Inflammatory macrophage treated with lipopolysaccharide for 4 hours (primary cell): ENCODE measurements around the gene AK2.
"Not testable (repeated sequence)": the region's sequence is repeated elsewhere in the genome, so short reads cannot be mapped to it uniquely, and the experiment has no call there.

Experiments used
- DNase-seq: peaks from one replicate; pipeline ENCODE4 v3.0.0-alpha.2; 2020

The AK2 gene

GRCh38 chr1:33036526-33037503 is at the start of gene AK2:
Gene AK2, minus strand, starts transcription at chr1:33036883. Its CDS starts 55 bp downstream, at chr1:33036828.
- peak; percentile 98 for DNase-seq

- peak; percentile 77 for DNase-seq
Measured at GRCh38 chr1:33086384-33086850, 49.7 kb upstream of the AK2 start.

- DNase-seq = no peak
Measured at GRCh38 chr1:33085332-33085731, 48.6 kb upstream of the AK2 start.

- no peak for DNase-seq
Measured at GRCh38 chr1:33082575-33083108, 46.0 kb upstream of the AK2 start.

GRCh38 chr1:33081554-33082305 is 45.0 kb upstream of the AK2 start:
- peak; percentile 46 for DNase-seq

GRCh38 chr1:33080885-33081553 is 44.3 kb upstream of the AK2 start, which contains the start of gene AZIN2:
Gene AZIN2, plus strand, starts transcription at chr1:33081153. Its CDS starts 1,097 bp downstream, at chr1:33082250.
- DNase-seq = peak; percentile 96

GRCh38 chr1:33080373-33080772 is 43.7 kb upstream of the AK2 start:
- no peak for DNase-seq

GRCh38 chr1:33078030-33078591 is 41.4 kb upstream of the AK2 start:
- DNase-seq = no peak

- no peak for DNase-seq
Measured at GRCh38 chr1:33074193-33074945, 37.7 kb upstream of the AK2 start.

- DNase-seq = no peak
Measured at GRCh38 chr1:33072707-33073106, 36.0 kb upstream of the AK2 start.

- no peak for DNase-seq
Measured at GRCh38 chr1:33070628-33071027, 33.9 kb upstream of the AK2 start.

GRCh38 chr1:33068108-33068507 is 31.4 kb upstream of the AK2 start:
- not testable (repeated sequence) for DNase-seq

GRCh38 chr1:33066477-33066876 is 29.8 kb upstream of the AK2 start:
- not testable (repeated sequence) for DNase-seq

GRCh38 chr1:33065301-33065700 is 28.6 kb upstream of the AK2 start:
- DNase-seq = no peak

- DNase-seq = not testable (repeated sequence)
Measured at GRCh38 chr1:33064284-33064683, 27.6 kb upstream of the AK2 start.

GRCh38 chr1:33061834-33062233 is 25.2 kb upstream of the AK2 start:
- peak; percentile 85 for DNase-seq

GRCh38 chr1:33060579-33061083 is 23.9 kb upstream of the AK2 start:
- DNase-seq = peak; percentile 92

- peak; percentile 32 for DNase-seq
Measured at GRCh38 chr1:33057095-33057494, 20.4 kb upstream of the AK2 start.

GRCh38 chr1:33056426-33056825 is 19.7 kb upstream of the AK2 start:
- DNase-seq = no peak

- peak; percentile 89 for DNase-seq
Measured at GRCh38 chr1:33055210-33056008, 18.7 kb upstream of the AK2 start.
